Skeletal muscle cell (primary cell): ENCODE results near the gene SLC47A1.

Experiments used
- DNase-seq: peaks from one replicate; pipeline ENCODE4 v3.0.0-alpha.2; 2010; ENCODE audit warnings: low read depth
- H3K4me3 ChIP-seq: 2 replicates; pipeline ENCODE4 v1.5.1; 2011; ENCODE audit warnings: low read depth, mild to moderate bottlenecking, control low read depth, low read length, moderate library complexity

Gene SLC47A1

DNA sequence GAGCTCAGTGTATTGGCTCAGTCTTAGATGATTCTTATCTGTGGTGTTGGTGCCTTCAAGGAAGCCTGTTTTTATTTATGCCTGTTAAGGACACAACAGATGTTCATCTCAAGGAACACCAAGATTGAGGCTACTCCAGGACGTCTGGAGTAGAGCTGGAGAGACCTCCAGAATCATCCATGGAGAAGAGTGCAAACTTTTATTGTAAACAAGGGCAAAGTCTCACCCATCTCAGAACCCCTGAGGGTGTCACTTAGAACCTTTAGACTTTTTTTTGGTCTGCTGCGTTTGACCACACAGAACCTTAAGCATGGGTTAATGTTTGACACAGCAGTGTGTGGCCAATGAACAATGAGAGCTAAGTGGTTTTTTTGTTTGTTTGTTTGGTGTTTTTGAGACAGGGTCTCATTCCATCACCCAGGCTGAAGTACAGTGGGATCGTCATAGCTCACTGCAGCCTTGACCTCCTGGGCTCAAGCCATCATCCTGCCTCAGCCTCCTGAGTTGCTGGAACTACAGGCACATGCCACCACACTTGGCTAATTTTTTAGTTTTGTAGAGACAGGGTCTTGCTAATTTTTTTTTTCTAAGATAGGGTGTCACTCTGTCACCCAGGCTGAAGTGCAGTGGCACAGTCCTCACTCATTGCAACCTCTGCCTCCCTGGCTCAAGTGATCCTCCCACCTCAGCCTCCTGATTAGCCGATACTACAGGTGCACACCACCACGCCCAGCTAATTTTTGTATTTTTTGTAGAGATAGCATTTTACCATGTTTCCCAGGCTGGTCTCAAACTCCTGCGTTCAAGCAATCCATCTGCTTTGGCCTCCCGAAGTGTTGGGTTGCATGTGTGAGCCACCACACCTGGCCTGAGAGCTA lies 16.3 kb downstream of the SLC47A1 start:
- DNase-seq, result no peak
- no peak overlapping the region for H3K4me3 ChIP-seq

GRCh38 chr17:19551165-19551564 lies 17.5 kb downstream of the SLC47A1 start:
- H3K4me3 ChIP-seq, result no peak overlapping the region
- no peak for DNase-seq

DNA sequence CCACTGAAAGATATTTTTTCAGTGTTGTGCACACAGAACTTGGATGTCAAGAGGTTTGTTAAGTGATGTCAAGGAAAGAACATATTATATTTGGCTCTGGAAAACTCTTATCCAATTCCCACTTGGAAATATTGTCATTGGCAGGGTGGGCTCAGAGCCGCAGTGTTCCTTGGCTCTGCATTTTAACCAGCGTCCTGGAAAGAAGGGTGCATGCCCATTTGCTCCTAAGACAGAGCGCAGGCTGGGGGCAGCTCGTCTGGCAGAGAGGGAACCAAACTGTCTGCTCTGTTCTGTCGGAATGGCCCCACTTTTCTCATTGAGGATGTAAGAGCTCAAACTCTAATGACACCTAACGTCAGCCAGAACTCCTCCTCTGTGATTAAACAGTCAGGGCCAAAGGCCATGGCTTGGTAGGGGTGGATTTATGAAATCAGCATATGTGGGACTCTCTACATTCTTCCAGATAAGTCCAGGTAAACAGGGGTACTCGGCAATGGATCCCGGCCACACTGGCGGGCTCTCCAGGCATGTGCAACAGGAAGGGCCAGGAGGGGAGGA lies 18.0 kb downstream of the SLC47A1 start:
- DNase-seq, result no peak
- no peak overlapping the region for H3K4me3 ChIP-seq

DNA sequence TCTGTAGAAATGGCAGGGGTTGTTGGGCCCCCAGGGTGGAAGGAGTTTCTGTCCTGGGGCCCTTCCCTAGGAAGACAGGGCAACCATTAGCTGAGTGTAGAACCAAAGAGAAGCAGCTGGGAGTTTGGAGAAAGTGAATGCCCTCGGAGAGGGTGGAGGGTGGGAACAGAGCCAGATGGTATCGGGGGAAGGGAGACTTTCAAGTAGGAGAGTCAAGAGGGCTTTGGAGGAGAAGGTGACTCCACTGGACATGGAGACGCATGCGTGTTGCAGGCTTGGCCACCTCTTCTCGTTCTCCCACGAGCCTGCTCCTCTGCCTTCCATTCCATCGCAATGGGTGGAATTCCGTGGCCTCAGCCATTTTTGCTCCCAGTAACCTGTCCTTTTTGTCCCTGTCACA lies 19.4 kb downstream of the SLC47A1 start:
- no peak overlapping the region for H3K4me3 ChIP-seq
- DNase-seq, result no peak

DNA sequence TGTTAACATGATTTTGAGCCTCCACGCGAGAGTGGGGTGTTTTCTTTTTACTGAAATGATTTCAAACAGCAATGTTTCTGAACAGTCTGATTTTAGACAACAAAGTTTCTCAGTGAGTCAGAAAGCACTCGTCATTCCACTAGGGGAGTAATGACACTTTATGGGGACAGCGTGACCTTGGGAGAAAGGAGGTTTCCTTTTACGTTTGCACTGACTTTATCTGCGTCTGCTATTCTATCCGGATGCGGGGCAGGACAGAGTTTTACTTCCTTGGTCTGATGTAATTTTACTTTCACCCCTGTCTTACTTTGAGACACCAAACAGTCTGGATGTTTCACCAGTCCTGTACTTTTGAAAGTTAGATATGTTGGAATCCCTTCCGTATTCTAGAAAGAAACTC lies 20.7 kb downstream of the SLC47A1 start:
- no peak overlapping the region for H3K4me3 ChIP-seq
- DNase-seq, result no peak

DNA sequence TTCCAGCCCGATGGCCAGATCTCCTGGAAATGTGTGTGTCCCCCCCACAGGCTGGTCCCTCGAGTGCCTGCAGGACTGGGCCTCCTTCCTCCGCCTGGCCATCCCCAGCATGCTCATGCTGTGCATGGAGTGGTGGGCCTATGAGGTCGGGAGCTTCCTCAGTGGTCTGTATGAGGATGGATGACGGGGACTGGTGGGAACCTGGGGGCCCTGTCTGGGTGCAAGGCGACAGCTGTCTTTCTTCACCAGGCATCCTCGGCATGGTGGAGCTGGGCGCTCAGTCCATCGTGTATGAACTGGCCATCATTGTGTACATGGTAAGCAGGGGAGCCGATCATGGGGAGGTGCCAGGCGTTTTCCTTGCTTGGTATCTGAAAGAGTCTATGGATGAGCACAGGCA lies 22.1 kb downstream of the SLC47A1 start:
- no peak for DNase-seq
- no peak overlapping the region for H3K4me3 ChIP-seq

DNA sequence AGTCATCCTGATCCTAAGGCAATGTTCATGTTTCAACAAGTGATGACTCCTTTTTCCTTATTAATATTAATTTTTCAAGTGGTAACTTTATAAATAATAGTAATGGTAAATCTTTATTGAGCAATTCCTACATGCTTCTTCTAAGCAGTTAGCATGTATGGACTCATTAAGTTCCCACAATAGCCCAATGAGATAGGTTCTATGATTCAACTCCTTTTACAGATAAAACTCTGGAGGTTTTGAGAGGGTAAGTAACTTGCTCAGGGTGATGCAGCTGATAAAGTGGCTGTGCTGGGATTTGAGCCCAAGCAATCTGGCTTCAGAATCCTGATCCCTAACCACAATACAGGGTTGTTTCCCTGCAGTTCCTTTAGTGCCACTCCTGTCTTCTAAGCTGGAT lies 25.3 kb downstream of the SLC47A1 start:
- no peak for DNase-seq

DNA sequence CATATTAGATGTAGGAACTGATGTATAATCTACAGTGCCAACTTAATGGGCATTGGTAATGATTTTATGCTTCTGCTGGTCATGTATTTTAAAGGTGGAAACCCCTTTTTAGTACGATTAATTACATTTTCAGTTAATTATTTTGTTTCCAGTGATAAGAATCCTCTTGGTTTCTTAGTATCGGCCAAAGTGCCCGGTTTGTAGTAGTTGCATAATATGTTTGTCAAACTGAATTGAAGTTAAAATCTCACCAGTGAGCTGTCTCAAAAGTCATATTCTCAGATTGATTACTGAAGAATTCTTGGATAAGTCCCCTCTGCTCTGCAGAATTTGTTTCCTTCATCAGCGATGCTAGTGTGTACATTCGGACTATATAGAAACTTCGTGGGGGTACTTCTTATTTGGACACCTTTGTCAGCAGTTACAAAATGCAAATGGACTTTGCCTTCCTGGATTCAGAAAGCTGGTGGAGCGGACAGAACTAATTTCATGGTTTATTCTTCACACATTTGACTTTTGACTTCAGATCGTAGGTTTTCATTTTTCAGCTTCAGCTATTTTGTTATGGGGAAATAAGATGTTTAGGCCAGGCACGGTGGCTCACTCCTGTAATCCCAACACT lies 28.2 kb downstream of the SLC47A1 start:
- DNase-seq, result no peak
- no peak overlapping the region for H3K4me3 ChIP-seq

More for the DNA sequence above, 25.3 kb downstream of the SLC47A1 start:
- no peak overlapping the region for H3K4me3 ChIP-seq

GRCh38 chr17:19565817-19566575 lies 32.3 kb downstream of the SLC47A1 start:
- H3K4me3 ChIP-seq, result no peak overlapping the region
- no peak for DNase-seq

DNA sequence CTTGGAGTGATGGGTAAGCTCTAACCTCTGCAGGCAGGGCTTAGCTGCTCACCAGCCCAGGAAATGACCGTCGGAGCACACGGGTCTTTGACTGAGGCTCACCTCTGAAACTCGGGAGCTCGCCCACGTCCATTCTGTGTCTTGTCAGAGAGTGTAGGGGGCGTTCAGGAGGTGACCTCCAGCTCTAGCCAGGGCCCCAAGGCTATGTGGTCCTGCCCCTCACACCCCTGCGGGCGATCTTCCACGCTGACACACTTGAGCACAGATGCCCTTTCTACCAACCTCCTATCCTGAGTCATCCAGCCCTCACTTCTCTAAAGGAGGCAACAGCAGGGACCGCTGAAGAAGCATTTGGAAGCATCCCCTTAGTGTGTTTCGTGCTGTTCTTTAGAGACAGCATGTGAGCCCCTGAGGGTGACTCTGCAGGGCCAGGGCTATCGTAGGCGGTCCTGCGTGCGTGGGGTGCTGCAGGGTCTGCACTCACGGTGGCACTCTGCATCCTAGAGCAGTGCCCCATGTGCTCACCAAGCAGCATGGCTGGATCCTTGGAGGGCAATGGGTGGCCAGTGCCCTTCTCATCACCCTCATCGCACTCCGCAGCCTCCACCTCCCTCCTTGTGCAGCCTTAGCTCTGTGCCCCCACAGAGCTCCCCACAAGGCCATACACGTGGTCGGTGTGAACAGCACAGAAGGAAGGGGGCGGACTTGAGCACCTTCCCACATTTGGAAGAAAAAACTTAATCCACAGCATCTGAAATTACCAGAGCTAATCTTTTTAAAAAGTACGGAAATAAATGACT lies 33.8 kb downstream of the SLC47A1 start:
- DNase-seq, result no peak
- H3K4me3 ChIP-seq, result no peak overlapping the region

GRCh38 chr17:19568016-19568350 lies 34.3 kb downstream of the SLC47A1 start:
- DNase-seq, result no peak
- no peak overlapping the region for H3K4me3 ChIP-seq

DNA sequence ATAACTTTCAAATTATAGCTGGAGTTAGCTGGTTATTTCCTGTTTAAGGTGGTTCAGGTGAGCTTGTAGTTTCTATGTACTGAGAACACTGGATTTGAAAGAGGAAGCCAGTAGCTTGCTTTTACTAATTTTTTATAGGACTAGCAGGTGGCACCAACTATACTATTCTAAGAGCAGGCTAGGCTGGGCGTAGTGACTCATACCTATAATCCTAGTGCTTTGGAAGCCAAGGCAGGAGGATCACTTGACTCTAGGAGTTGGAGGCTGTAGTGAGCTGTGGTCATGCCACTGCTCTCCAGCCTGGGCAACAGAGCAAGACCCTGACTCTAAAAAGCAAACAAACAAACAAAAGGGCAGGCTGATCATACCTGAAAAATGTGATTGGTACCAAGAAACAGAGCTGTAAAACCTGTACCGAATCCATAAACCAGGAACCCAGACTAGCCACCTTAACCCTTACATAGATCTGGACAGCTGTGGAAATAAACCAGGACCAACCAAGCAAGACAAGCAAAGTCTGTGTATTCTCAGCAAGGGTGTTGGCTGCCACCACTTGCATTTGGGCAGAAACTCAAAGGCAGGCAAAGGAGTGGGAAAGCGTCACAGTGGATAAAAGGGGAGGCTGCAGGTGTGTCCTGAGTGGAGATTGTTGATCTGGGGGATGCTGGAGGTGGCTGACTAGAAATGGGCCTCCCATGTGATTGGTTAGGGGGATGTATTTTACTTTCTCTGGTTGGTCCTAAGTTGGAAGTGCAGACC lies 36.3 kb downstream of the SLC47A1 start:
- no peak for DNase-seq
- no peak overlapping the region for H3K4me3 ChIP-seq

GRCh38 chr17:19570544-19571062 lies 36.9 kb downstream of the SLC47A1 start:
- DNase-seq, result no peak
- H3K4me3 ChIP-seq, result no peak overlapping the region

DNA sequence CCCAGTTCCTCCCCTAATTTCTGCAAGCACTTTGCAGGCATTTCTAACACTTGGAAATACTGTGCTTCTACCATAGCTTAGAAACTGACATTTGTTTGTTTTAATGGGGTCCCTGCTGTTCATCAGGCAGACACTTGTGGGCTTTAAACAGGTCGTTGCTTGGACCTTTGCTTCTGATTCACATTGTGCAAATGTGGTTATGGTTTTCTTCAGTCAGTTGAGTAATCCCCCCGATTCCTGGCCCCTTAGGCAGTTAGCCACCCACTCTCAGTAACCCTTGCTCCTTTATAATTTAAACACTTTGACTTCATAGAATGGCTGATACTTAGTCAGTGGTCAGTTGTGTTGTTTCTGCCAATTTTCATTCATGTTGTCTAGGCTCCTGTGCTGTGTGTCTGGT lies 39.4 kb downstream of the SLC47A1 start:
- peak; percentile 29 for DNase-seq
- H3K4me3 ChIP-seq, result no peak overlapping the region

- no peak for DNase-seq
- no peak overlapping the region for H3K4me3 ChIP-seq
Observed at GRCh38 chr17:19574956-19575355, 41.3 kb downstream of the SLC47A1 start.

GRCh38 chr17:19578545-19578944 lies 44.9 kb downstream of the SLC47A1 start:
- no peak overlapping the region for H3K4me3 ChIP-seq
- no peak for DNase-seq

- H3K4me3 ChIP-seq, result no peak overlapping the region
- no peak for DNase-seq
Observed at GRCh38 chr17:19579192-19579761, 45.6 kb downstream of the SLC47A1 start.

GRCh38 chr17:19579867-19580565 lies 46.4 kb downstream of the SLC47A1 start:
- peak overlapping the region; percentile 35 for H3K4me3 ChIP-seq
- DNase-seq, result no peak
